GM10266 (cell line): ENCODE results near the gene HUNK.

Experiments
- DNase-seq: peaks from one replicate; pipeline ENCODE4 v3.0.0; 2012; ENCODE audit errors: extremely low spot score
- TF ChIP-seq, protein P1 (sequence below): IDR thresholded peaks from 2 replicates; pipeline ENCODE4 v1.5.1; 2012; ENCODE audit warnings: mild to moderate bottlenecking, low read depth; ENCODE audit not compliant: control insufficient read depth, insufficient read depth; ENCODE audit errors: missing control alignments

HUNK gene

DNA sequence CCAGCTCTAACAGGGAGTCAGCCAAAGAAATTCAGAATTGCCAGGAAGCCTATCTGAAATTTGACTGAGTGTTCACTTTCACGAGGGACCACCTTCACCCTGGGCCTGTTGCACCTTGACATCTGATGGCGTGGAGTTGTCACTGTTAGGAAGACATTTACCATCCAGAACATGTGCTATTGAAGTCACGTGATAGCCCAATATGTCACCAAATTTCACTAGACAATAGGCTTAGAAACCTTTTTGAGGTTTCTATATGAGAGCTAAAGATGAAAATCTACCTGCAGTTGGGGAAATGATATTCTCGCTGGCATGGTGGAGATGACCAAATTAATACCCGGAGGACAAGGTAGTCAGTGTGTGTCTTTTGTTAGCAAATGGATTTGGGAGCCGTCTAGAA lies 102.7 kb downstream of the HUNK start:
- no peak for DNase-seq
- TF ChIP-seq, protein P1, sequence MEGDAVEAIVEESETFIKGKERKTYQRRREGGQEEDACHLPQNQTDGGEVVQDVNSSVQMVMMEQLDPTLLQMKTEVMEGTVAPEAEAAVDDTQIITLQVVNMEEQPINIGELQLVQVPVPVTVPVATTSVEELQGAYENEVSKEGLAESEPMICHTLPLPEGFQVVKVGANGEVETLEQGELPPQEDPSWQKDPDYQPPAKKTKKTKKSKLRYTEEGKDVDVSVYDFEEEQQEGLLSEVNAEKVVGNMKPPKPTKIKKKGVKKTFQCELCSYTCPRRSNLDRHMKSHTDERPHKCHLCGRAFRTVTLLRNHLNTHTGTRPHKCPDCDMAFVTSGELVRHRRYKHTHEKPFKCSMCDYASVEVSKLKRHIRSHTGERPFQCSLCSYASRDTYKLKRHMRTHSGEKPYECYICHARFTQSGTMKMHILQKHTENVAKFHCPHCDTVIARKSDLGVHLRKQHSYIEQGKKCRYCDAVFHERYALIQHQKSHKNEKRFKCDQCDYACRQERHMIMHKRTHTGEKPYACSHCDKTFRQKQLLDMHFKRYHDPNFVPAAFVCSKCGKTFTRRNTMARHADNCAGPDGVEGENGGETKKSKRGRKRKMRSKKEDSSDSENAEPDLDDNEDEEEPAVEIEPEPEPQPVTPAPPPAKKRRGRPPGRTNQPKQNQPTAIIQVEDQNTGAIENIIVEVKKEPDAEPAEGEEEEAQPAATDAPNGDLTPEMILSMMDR: no peak

DNA sequence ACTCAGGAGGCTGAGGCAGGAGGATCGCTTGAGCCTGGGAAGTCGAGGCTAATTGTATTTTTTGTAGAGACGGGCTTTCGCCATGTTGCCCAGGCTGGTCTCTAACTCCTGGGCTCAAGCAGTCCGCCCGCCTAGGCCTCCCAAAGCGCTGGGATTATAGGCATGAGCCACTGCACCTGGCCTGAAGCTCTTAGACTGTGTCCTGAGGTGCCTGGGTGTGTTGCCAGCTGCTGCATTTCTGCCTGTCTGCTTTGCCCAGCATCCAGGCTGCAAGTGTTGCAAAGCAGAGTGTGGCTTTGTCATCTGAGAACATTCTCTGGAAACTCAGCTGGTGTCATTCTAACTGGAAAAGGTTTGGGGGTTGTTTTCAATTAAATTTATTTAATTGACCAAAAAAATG lies 105.0 kb downstream of the HUNK start:
- no peak for DNase-seq
- TF ChIP-seq, protein P1: no peak

DNA sequence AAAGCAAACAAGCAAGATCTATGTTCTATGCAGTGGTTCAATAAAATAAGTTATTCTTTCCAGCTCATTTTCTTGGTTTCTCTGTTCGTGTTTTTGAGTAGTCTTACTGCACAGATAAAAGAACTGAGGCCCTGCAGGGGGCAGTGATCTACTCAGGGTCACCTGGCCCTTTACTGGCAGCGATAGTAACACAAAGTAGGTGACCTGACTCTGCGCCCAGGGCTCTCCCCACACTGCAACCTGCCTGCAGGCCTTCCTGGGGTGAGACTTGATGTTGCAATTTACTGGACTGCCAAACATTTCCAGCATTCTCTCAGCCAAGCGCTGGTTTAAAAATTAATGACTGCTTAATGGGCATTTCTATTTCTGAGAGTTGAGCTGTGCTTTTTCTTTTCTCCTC lies 110.3 kb downstream of the HUNK start:
- TF ChIP-seq, protein P1: no peak
- DNase-seq: no peak

DNA sequence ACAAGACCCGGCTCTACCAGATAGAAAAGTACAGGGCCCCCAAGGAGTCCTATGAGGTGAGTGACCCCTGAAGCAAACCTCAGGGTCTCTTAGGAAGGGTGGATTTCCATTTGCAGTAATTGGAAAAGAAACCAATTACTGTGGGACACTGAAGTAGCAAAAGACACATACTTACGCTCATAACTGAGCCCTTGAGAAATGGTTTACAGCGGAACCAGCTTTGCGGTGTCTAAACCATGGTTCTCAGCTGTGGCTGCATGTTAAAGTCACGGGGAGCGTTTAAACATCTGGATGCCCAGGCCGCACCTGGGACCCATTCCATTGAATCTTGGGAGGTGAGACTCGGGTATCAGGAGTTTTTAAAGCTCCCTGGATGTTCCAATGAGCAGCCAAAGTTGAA lies 110.7 kb downstream of the HUNK start:
- TF ChIP-seq, protein P1: no peak
- DNase-seq: no peak

DNA sequence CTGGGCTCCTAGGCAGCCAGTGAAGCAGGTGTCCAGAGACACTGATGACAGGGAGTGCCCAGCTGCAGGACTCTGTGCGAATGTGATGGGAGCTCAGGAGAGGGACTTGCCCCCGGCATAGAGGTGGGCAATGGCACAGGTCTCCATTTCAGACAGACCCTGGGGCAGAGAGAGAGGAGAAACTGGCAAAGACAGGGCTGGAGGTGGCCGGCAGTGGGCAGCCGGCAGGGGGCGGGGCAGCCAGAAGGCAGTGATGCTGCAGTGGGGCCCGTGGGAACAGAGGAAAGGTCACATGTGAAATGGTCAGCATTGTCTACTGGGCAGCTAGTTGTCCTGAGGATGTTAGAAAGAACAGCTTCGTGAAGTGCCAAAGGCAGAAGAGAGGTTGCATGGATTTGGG lies 112.6 kb downstream of the HUNK start:
- no peak for DNase-seq
- TF ChIP-seq, protein P1: no peak

DNA sequence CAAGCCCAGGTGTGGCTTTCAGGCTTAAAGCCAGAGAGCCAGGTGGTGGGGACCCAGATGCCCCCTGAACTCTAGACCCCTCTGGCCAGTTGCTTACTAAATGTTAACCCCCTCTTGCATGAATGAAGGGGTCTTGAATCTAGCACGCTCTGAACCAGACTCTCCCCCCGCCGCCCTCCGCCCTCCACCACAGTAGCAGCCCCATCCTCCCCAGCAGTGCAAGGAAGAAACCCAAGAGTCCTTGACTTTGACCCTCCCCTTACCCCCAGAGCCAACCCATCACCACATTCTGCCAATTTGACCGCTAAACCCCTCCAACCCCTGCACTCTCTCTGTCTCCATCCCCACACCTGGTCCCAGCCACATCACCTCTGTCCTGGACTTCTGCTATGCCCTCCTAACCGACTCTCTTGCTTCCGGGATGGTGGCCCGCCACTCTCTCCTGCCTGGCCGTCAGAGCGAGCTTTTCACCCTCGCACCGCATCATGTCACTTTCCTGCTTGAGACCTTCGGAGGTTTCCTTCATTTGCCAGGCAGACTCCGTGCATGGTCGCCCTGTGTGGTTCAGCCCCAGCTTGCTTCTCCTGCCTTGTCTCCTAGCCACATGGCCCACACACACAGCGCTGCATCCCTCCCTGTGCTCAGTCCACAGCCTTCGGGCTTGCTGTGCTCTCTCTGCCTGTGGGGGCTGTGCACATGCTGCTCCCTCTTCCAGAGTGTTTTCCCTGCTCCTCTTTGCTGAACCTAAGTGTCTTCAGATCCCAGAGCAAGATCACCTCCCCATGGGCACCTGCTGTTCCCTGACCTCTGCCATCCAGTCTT lies 113.4 kb downstream of the HUNK start:
- TF ChIP-seq, protein P1: no peak
- no peak for DNase-seq

DNA sequence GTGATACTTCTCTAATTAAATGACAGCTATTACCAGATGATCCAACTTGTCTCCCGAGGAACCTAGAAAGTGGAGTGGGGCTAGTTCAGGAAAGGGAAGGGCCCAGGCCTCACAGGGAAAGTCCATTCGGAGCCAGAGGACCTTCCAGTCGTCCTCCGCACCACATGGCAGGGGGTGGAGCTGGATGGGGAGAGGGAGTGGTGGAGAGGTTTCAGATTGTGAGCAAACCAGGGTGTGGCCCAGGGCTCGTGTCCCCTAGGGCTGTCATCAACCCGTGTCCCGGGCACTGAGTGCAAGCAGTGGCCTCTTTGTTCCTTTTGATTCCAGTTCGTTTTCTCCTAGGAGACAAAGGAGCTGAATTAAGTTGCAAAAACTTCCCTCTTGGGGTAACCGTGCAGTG lies 114.9 kb downstream of the HUNK start:
- TF ChIP-seq, protein P1: no peak
- DNase-seq: no peak
